SH-SY5Y (cell line): ENCODE measurements around the gene GPR171.

Experiments
- GATA2 ChIP-seq: IDR thresholded peaks from 2 replicates; pipeline ENCODE4 v1.6.1; 2011; ENCODE audit warnings: mild to moderate bottlenecking, low read depth, low read length
- GATA3 ChIP-seq: IDR thresholded peaks from 2 replicates; pipeline ENCODE4 v1.6.1; 2011; ENCODE audit warnings: low read depth, mild to moderate bottlenecking, low read length, moderate library complexity

Gene GPR171

GRCh38 chr3:151174351-151174750 is 28.7 kb downstream of the GPR171 start:
- no peak for TF ChIP-seq GATA2
- no peak for TF ChIP-seq GATA3

- TF ChIP-seq GATA2 = no peak
- no peak for TF ChIP-seq GATA3
Observed at GRCh38 chr3:151171145-151171757, 31.8 kb downstream of the GPR171 start.

GRCh38 chr3:151169262-151169947 is 33.6 kb downstream of the GPR171 start:
- no peak for TF ChIP-seq GATA2
- TF ChIP-seq GATA3 = no peak

- TF ChIP-seq GATA2 = no peak
- no peak for TF ChIP-seq GATA3
Observed at GRCh38 chr3:151168269-151169094, 34.5 kb downstream of the GPR171 start.

- TF ChIP-seq GATA2 (no peak), GATA3 (no peak)
Observed at GRCh38 chr3:151166161-151166560, 36.9 kb downstream of the GPR171 start.

GRCh38 chr3:151165226-151165625 is 37.8 kb downstream of the GPR171 start:
- TF ChIP-seq GATA2 (no peak), GATA3 (no peak)

GRCh38 chr3:151159806-151160205 is 43.2 kb downstream of the GPR171 start:
- TF ChIP-seq GATA3 = no peak
- no peak for TF ChIP-seq GATA2

GRCh38 chr3:151156618-151157216 is 46.3 kb downstream of the GPR171 start:
- TF ChIP-seq GATA2 = no peak
- no peak for TF ChIP-seq GATA3

GRCh38 chr3:151155409-151156128 is 47.4 kb downstream of the GPR171 start:
- no peak for TF ChIP-seq GATA3
- TF ChIP-seq GATA2 = no peak

- no peak for TF ChIP-seq GATA2
- TF ChIP-seq GATA3 = no peak
Observed at GRCh38 chr3:151154566-151154965, 48.5 kb downstream of the GPR171 start.

- no peak for TF ChIP-seq GATA3
- no peak for TF ChIP-seq GATA2
Observed at GRCh38 chr3:151152455-151153079, 50.4 kb downstream of the GPR171 start.
